ENCODE data around the gene MRPL4. TPM values are rescaled to one million over a fixed set of nuclear protein-coding genes. Genes with fewer than 3 reads are reported as not detected.
A peak's percentile ranks its signal among the peaks of the same experiment; 100 is the strongest.

Gene MRPL4
- total and polyA plus RNA-seq, 7 donors = 54.9 to 191 (median 78.1) TPM

DNA sequence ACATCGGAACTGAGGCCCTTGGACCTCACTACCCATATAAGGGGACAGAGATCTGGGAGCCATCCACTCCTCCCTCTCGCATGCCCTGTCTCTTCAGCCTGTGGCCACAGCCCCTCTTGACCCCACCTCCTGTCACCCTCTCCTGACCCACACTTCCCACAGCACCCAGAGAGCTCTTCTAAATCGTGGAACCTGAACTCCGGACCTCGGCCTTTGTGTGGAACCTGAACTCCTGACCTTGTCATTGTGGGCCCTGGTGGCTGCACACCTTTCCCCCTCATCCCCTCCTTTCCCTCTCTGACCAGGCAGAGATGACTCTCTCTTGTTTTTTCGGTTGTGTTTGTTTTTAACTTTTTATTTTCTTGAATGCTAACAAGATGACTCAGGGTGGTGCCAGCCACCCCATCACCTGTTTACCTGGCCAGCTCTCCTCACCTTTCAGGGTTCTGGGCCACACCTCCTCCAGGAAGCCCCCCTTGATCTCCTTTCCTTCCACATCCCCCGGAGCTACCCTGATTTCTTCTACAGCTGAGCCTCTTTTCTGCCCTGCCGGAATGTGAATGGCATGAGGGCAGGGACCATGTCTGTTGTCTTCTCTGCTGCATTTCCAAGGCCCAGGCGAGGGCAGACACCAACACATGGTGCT, 5.1 kb downstream of the MRPL4 start:
- 68 to 84% (median 78%) methylated on average over 8 to 9 of the region's 9 CpGs for WGBS, 3 donors
- no peak for DNase-seq
- no peaks in the 10 kb centered on the region for H3K27me3 ChIP-seq (ENCODE audit: insufficient read depth in 3 of 3, low read length in 2 of 3)
- H3K4me1 ChIP-seq = peaks cover 4% of the 10 kb centered on the region
- H3K27ac ChIP-seq = no peak overlapping the region
- no peak for ATAC-seq
- no peaks in the 10 kb centered on the region for H3K9me3 ChIP-seq
- intact Hi-C loops (cut with DNase I) = no loop called here
- peaks cover 2 to 66% of the 10 kb centered on the region in 2 donors for H3K36me3 ChIP-seq (ENCODE audit: insufficient read depth in 1 of 2, low read depth in 1 of 2)
- TF ChIP-seq, protein P1, sequence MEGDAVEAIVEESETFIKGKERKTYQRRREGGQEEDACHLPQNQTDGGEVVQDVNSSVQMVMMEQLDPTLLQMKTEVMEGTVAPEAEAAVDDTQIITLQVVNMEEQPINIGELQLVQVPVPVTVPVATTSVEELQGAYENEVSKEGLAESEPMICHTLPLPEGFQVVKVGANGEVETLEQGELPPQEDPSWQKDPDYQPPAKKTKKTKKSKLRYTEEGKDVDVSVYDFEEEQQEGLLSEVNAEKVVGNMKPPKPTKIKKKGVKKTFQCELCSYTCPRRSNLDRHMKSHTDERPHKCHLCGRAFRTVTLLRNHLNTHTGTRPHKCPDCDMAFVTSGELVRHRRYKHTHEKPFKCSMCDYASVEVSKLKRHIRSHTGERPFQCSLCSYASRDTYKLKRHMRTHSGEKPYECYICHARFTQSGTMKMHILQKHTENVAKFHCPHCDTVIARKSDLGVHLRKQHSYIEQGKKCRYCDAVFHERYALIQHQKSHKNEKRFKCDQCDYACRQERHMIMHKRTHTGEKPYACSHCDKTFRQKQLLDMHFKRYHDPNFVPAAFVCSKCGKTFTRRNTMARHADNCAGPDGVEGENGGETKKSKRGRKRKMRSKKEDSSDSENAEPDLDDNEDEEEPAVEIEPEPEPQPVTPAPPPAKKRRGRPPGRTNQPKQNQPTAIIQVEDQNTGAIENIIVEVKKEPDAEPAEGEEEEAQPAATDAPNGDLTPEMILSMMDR (IDR thresholded peaks at IDR 0.05) = no peak
- H3K4me3 ChIP-seq = no peak overlapping the region

DNA sequence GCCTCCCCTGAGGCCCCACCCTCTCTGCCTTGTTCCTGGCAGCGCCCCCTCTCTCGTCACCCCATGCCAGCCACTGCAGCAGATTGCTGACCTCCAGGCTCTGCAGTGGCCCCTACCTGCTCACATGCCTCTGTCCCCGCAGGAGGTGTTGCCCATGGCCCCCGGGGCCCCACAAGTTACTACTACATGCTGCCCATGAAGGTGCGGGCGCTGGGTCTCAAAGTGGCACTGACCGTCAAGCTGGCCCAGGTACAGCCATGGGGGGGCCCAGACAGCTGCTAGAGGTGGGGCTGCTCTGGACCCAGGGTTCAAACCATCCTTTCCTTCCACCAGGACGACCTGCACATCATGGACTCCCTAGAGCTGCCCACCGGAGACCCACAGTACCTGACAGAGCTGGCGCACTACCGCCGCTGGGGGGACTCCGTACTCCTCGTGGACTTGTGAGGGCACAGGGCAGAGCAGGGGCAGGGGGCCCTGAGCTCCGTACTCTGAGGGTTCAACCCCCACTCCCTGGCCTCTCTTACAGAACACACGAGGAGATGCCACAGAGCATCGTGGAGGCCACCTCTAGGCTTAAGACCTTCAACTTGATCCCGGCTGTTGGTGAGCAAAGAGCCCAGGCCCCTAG, 6.2 kb downstream of the MRPL4 start:
- DNase-seq = no peak
- Histone ChIP-seq H3K36me3 (ENCODE audit: insufficient read depth in 1 of 2, low read depth in 1 of 2) (peaks cover 2 to 66% of the 10 kb centered on the region in 2 donors), H3K27me3 (ENCODE audit: insufficient read depth in 3 of 3, low read length in 2 of 3) (no peaks in the 10 kb centered on the region), H3K9me3 (no peaks in the 10 kb centered on the region), H3K4me3 (no peak overlapping the region), H3K4me1 (no peaks in the 10 kb centered on the region), H3K27ac (no peak overlapping the region)
- intact Hi-C loops (cut with DNase I) = no loop called here
- ATAC-seq = peak in 1 of 4 donors; percentile 18
- 92 to 95% (median 92%) methylated on average over 18 of the region's 18 CpGs for WGBS, 3 donors
- TF ChIP-seq, protein P1 (IDR thresholded peaks at IDR 0.05) = no peak

DNA sequence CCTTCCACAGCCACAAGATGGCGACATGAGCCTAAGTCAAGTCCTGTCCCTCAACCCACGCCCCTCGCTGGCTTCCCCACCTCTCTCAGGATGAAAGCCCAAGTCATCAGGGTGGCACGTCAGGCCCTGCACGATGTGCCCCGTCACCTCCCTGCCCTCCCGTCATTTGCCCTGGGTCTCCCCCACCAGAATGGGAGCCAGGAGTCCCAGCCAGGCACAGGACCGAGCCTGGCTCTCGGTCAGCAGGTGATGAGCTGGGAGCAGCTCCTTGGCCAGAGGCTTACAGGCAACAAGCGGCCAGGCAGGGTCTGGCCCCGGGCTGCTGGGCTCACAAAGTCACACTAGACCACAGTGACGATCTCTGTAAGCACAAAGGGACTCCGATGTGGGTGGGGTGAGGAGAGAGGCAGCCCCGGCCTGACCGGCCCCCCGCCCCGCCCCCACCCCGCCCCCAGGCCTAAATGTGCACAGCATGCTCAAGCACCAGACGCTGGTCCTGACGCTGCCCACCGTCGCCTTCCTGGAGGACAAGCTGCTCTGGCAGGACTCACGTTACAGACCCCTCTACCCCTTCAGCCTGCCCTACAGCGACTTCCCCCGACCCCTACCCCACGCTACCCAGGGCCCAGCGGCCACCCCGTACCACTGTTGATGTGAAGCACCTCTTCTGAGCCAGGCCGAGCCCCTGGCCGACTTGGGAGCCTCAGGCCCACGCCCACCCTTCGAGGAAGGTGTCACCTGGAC, 7.3 kb downstream of the MRPL4 start:
- Histone ChIP-seq H3K4me3 (no peak overlapping the region), H3K27ac (no peak overlapping the region), H3K36me3 (ENCODE audit: insufficient read depth in 1 of 2, low read depth in 1 of 2) (peaks cover 2 to 56% of the 10 kb centered on the region in 2 donors), H3K9me3 (no peaks in the 10 kb centered on the region), H3K4me1 (no peaks in the 10 kb centered on the region), H3K27me3 (ENCODE audit: insufficient read depth in 3 of 3, low read length in 2 of 3) (no peaks in the 10 kb centered on the region)
- DNase-seq = peak; percentile 82 to 89
- TF ChIP-seq, protein P1 (IDR thresholded peaks at IDR 0.05) = peak; percentile 68
- intact Hi-C loops (cut with DNase I) = no loop called here
- peak; percentile 64 to 82 (median 72) for ATAC-seq
- 56 to 66% (median 58%) methylated on average over 30 to 32 of the region's 32 CpGs for WGBS, 3 donors

DNA sequence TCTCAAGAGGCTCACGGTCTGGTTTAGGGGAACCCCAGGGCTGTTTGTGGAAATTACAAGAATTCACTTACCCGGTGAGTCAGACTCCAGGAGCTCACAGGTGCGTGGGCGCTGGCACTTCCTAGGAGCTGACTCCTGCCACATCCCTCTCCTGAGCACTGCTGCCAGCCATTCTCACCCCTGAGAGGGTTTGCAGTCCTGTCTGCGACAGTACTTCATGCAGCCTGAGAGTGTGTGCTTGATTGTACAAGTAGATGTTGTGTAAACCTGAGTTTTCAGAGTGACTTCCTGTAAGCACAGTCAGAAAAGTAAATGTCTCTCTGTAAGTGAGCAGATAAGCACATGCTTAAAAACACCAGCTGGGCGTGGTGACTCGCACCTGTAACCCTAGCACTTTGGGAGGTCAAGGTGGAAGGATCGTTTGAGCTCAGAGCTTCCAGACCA, 8.1 kb downstream of the MRPL4 start:
- DNase-seq (no peak), ATAC-seq (no peak)
- H3K4me3 ChIP-seq = no peak overlapping the region
- intact Hi-C loops (cut with DNase I) = no loop called here
- TF ChIP-seq, protein P1 (IDR thresholded peaks at IDR 0.05) = no peak
- no peak overlapping the region for H3K27ac ChIP-seq
- no peaks in the 10 kb centered on the region for H3K27me3 ChIP-seq (ENCODE audit: insufficient read depth in 3 of 3, low read length in 2 of 3)
- peaks cover 1 to 48% of the 10 kb centered on the region in 2 donors for H3K36me3 ChIP-seq (ENCODE audit: insufficient read depth in 1 of 2, low read depth in 1 of 2)
- 83 to 84% (median 84%) methylated on average over 8 of the region's 8 CpGs for WGBS, 3 donors
- no peaks in the 10 kb centered on the region for H3K9me3 ChIP-seq
- no peaks in the 10 kb centered on the region for H3K4me1 ChIP-seq

All from psoas muscle (tissue), 8 donors.